Measurements from ENCODE around the gene MAP4K4.

MAP4K4 gene

DNA sequence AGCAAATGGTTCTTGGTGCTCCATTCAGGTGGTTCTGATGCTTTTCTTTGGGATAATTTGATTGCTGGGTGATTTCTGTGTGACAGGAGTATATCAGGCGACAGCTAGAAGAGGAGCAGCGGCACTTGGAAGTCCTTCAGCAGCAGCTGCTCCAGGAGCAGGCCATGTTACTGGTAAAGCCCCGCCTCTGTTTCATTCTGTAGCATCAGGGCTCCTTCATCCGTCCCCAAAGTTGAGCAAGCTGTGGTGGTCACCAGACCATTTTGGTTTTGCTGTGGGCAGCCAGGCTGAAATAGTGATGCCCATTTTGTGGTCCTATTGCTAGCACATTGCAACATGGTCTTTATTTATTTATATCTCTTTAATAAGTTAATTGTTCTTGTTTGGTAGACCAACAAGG, 161.4 kb downstream of the MAP4K4 start:
- no peak overlapping the region for H3K27ac ChIP-seq (ENCODE audit: low read length)
- H3K27me3 ChIP-seq (replicated peaks; ENCODE audit: insufficient read depth, low read length) = no peaks in the 10 kb centered on the region
- H3K9ac ChIP-seq (ENCODE audit: low read length) = no peak overlapping the region
- H3K4me3 ChIP-seq (ENCODE audit: low read length) = no peak overlapping the region
- H3K79me2 ChIP-seq (ENCODE audit: low read length) = no peaks in the 10 kb centered on the region
- no peak for DNase-seq
- H3K4me2 ChIP-seq (ENCODE audit: low read depth, low read length) = no peak overlapping the region
- no peaks in the 10 kb centered on the region for H3F3A ChIP-seq (ENCODE audit: insufficient read depth, low read length)
- H3K4me1 ChIP-seq (ENCODE audit: low read length) = no peaks in the 10 kb centered on the region
- H2AFZ ChIP-seq (ENCODE audit: low read length) = no peak overlapping the region
- no peaks in the 10 kb centered on the region for H3K36me3 ChIP-seq (replicated peaks; ENCODE audit: insufficient read depth, low read length)
- H3K9me2 ChIP-seq (replicated peaks; ENCODE audit: insufficient read depth, low read length) = no peaks in the 10 kb centered on the region
- no peaks in the 10 kb centered on the region for H4K20me1 ChIP-seq (ENCODE audit: insufficient read depth, low read length)
- no peaks in the 10 kb centered on the region for H3K9me3 ChIP-seq (replicated peaks; ENCODE audit: insufficient read depth, low read length)
- no peak for TF ChIP-seq EZH2phosphoT487 (IDR thresholded peaks at IDR 0.05; ENCODE audit: low read length)
- TF ChIP-seq, protein P1, sequence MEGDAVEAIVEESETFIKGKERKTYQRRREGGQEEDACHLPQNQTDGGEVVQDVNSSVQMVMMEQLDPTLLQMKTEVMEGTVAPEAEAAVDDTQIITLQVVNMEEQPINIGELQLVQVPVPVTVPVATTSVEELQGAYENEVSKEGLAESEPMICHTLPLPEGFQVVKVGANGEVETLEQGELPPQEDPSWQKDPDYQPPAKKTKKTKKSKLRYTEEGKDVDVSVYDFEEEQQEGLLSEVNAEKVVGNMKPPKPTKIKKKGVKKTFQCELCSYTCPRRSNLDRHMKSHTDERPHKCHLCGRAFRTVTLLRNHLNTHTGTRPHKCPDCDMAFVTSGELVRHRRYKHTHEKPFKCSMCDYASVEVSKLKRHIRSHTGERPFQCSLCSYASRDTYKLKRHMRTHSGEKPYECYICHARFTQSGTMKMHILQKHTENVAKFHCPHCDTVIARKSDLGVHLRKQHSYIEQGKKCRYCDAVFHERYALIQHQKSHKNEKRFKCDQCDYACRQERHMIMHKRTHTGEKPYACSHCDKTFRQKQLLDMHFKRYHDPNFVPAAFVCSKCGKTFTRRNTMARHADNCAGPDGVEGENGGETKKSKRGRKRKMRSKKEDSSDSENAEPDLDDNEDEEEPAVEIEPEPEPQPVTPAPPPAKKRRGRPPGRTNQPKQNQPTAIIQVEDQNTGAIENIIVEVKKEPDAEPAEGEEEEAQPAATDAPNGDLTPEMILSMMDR (IDR thresholded peaks at IDR 0.05; ENCODE audit: low read length) = no peak
- TF ChIP-seq EZH2 (optimal IDR thresholded peaks at IDR 0.05; ENCODE audit: low read depth, low read length) = no peak

DNA sequence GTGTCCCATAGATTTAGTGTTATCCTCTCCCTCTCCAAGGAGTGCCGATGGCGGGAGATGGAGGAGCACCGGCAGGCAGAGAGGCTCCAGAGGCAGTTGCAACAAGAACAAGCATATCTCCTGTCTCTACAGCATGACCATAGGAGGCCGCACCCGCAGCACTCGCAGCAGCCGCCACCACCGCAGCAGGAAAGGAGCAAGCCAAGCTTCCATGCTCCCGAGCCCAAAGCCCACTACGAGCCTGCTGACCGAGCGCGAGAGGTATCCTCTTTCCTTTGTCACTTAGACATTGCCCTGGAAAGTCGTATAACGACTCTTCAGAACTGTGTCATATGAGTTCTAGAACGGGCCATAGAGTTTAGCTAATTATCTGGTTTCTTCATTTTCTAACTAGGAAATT, 162.1 kb downstream of the MAP4K4 start:
- no peaks in the 10 kb centered on the region for H3K36me3 ChIP-seq (replicated peaks; ENCODE audit: insufficient read depth, low read length)

DNA sequence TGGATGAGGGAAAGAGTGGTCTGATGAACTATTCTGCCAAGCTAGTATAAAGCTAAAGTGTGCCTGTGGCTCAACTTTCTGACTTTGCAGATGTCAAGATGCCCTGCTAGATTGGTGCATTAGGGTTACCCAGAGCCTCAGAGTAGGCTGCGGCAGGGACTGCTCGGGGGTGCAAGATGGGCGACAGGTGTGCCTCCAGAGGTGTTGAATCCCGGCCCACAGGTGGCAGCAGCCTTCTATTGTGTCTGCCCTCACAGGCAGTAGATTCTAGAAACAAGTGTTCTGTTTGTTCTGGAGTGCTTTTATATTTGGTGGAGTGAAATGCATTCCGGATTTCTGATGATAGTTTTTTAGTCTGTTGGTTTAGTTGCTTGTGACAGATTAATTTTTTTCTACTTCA, 162.7 kb downstream of the MAP4K4 start:
- peak; percentile 8 for DNase-seq
- no peaks in the 10 kb centered on the region for H3K79me2 ChIP-seq (ENCODE audit: low read length)
- no peaks in the 10 kb centered on the region for H3K9me3 ChIP-seq (replicated peaks; ENCODE audit: insufficient read depth, low read length)
- H3K9ac ChIP-seq (ENCODE audit: low read length) = no peak overlapping the region
- no peaks in the 10 kb centered on the region for H4K20me1 ChIP-seq (ENCODE audit: insufficient read depth, low read length)
- no peak overlapping the region for H2AFZ ChIP-seq (ENCODE audit: low read length)
- H3K27me3 ChIP-seq (replicated peaks; ENCODE audit: insufficient read depth, low read length) = no peaks in the 10 kb centered on the region
- no peaks in the 10 kb centered on the region for H3K4me1 ChIP-seq (ENCODE audit: low read length)
- H3K36me3 ChIP-seq (replicated peaks; ENCODE audit: insufficient read depth, low read length) = no peaks in the 10 kb centered on the region
- H3K4me3 ChIP-seq (ENCODE audit: low read length) = no peak overlapping the region
- no peak overlapping the region for H3K4me2 ChIP-seq (ENCODE audit: low read depth, low read length)
- H3K9me2 ChIP-seq (replicated peaks; ENCODE audit: insufficient read depth, low read length) = no peaks in the 10 kb centered on the region
- no peaks in the 10 kb centered on the region for H3F3A ChIP-seq (ENCODE audit: insufficient read depth, low read length)
- H3K27ac ChIP-seq (ENCODE audit: low read length) = no peak overlapping the region
- TF ChIP-seq EZH2phosphoT487 (IDR thresholded peaks at IDR 0.05; ENCODE audit: low read length) = no peak
- TF ChIP-seq EZH2 (optimal IDR thresholded peaks at IDR 0.05; ENCODE audit: low read depth, low read length) = no peak
- TF ChIP-seq, protein P1 (IDR thresholded peaks at IDR 0.05; ENCODE audit: low read length) = no peak

More for the DNA sequence above, 162.1 kb downstream of the MAP4K4 start:
- no peak for DNase-seq
- Histone ChIP-seq H3K9me3 (replicated peaks; ENCODE audit: insufficient read depth, low read length) (no peaks in the 10 kb centered on the region), H3K27ac (ENCODE audit: low read length) (no peak overlapping the region), H3K4me2 (ENCODE audit: low read depth, low read length) (no peak overlapping the region), H3K9ac (ENCODE audit: low read length) (no peak overlapping the region), H4K20me1 (ENCODE audit: insufficient read depth, low read length) (no peaks in the 10 kb centered on the region), H3K4me3 (ENCODE audit: low read length) (no peak overlapping the region), H2AFZ (ENCODE audit: low read length) (no peak overlapping the region), H3K4me1 (ENCODE audit: low read length) (no peaks in the 10 kb centered on the region), H3K79me2 (ENCODE audit: low read length) (no peaks in the 10 kb centered on the region), H3K9me2 (replicated peaks; ENCODE audit: insufficient read depth, low read length) (no peaks in the 10 kb centered on the region), H3F3A (ENCODE audit: insufficient read depth, low read length) (no peaks in the 10 kb centered on the region), H3K27me3 (replicated peaks; ENCODE audit: insufficient read depth, low read length) (no peaks in the 10 kb centered on the region)
- TF ChIP-seq EZH2 (optimal IDR thresholded peaks at IDR 0.05; ENCODE audit: low read depth, low read length) (no peak), EZH2phosphoT487 (IDR thresholded peaks at IDR 0.05; ENCODE audit: low read length) (no peak)
- TF ChIP-seq, protein P1 (IDR thresholded peaks at IDR 0.05; ENCODE audit: low read length) = no peak
